Measurements from ENCODE around the gene WDR37.

The WDR37 gene

GRCh38 chr10:1074052-1074747, 18.0 kb downstream of the WDR37 start:
- CTCF ChIA-PET = interaction anchor here (1.9 kb wide), 1 partner anchor 22 kb away, joined by 5 read pairs; no protein-coding TSS in a partner anchor
- POLR2A ChIA-PET = no interaction called here
- TF ChIP-seq CTCF (IDR thresholded peaks at IDR 0.05; ENCODE audit: insufficient read depth, low read length, missing control alignments) = no peak

GRCh38 chr10:1074748-1075308, 18.6 kb downstream of the WDR37 start:
- no peak overlapping the region for H3K4me3 ChIP-seq (ENCODE audit: low read depth, low read length)
- ChIA-PET POLR2A (no interaction called here), CTCF (interaction anchor here (1.6 to 1.9 kb wide), 2 partner anchors 10 to 23 kb away, joined by 5 to 6 read pairs; no protein-coding TSS in a partner anchor)
- DNase-seq (ENCODE audit: low read depth, low spot score) = no peak
- peak; percentile 11 for TF ChIP-seq CTCF (IDR thresholded peaks at IDR 0.05; ENCODE audit: insufficient read depth, low read length, missing control alignments)

More at GRCh38 chr10:1074052-1074747, 18.0 kb downstream of the WDR37 start:
- H3K4me3 ChIP-seq (ENCODE audit: low read depth, low read length) = no peak overlapping the region
- DNase-seq (ENCODE audit: low read depth, low spot score) = no peak

- ChIA-PET CTCF (interaction anchor here (1.1 kb wide), 1 partner anchor 10 kb away, joined by 4 read pairs; no protein-coding TSS in a partner anchor), POLR2A (no interaction called here)
Observed at GRCh38 chr10:1078668-1079067, 22.5 kb downstream of the WDR37 start.

GRCh38 chr10:1083581-1083980, 27.4 kb downstream of the WDR37 start:
- DNase-seq (ENCODE audit: low read depth, low spot score) = no peak
- ChIA-PET POLR2A (no interaction called here), CTCF (interaction anchor here (0.9 to 1.6 kb wide), 2 partner anchors 8 to 12 kb away, joined by 3 to 6 read pairs; no protein-coding TSS in a partner anchor)
- no peak overlapping the region for H3K4me3 ChIP-seq (ENCODE audit: low read depth, low read length)
- TF ChIP-seq CTCF (IDR thresholded peaks at IDR 0.05; ENCODE audit: insufficient read depth, low read length, missing control alignments) = no peak

More at GRCh38 chr10:1078668-1079067, 22.5 kb downstream of the WDR37 start:
- H3K4me3 ChIP-seq (ENCODE audit: low read depth, low read length) = no peak overlapping the region
- TF ChIP-seq CTCF (IDR thresholded peaks at IDR 0.05; ENCODE audit: insufficient read depth, low read length, missing control alignments) = no peak
- no peak for DNase-seq (ENCODE audit: low read depth, low spot score)

- no peak for DNase-seq (ENCODE audit: low read depth, low spot score)
- no peak for TF ChIP-seq CTCF (IDR thresholded peaks at IDR 0.05; ENCODE audit: insufficient read depth, low read length, missing control alignments)
- no peak overlapping the region for H3K4me3 ChIP-seq (ENCODE audit: low read depth, low read length)
- ChIA-PET POLR2A (no interaction called here), CTCF (interaction anchor here (0.9 to 1.6 kb wide), 2 partner anchors 9 to 12 kb away, joined by 3 to 6 read pairs; no protein-coding TSS in a partner anchor)
Observed at GRCh38 chr10:1084011-1084950, 28.1 kb downstream of the WDR37 start.

All from AG04449 (cell line).